Thymus (tissue), 11 donors: ENCODE data around the gene WNK2. TPM values are rescaled to one million over a fixed set of nuclear protein-coding genes. Genes with fewer than 3 reads are reported as not detected.

Source experiments
- DNase-seq, 9 donors: peaks; one replicate each; pipeline ENCODE4 v3.0.0-alpha.2; 2013; ENCODE audit warnings: low spot score in 9 of 9, low read depth in 6 of 9, missing footprints in 1 of 9
- H3K27ac ChIP-seq, 2 donors: one replicate each; pipeline ENCODE4 v1.5.1; 2013; ENCODE audit warnings: control low read depth in 1 of 2, low read depth in 1 of 2, low read length in 1 of 2, mild to moderate bottlenecking in 1 of 2, moderate library complexity in 1 of 2
- H3K27me3 ChIP-seq, 2 donors: one replicate each; pipeline ENCODE4 v1.5.1; 2013; ENCODE audit warnings: low read length in 1 of 2; ENCODE audit not compliant: control insufficient read depth in 2 of 2, insufficient read depth in 1 of 2
- H3K36me3 ChIP-seq, 2 donors: one replicate each; pipeline ENCODE4 v1.5.1; 2013; ENCODE audit warnings: low read length in 1 of 2, mild to moderate bottlenecking in 1 of 2, moderate library complexity in 1 of 2; ENCODE audit not compliant: control insufficient read depth in 2 of 2, insufficient read depth in 2 of 2
- H3K4me1 ChIP-seq, 2 donors: one replicate each; pipeline ENCODE4 v1.5.1; 2013; ENCODE audit warnings: low read length in 2 of 2; ENCODE audit not compliant: control insufficient read depth in 2 of 2, insufficient read depth in 2 of 2
- H3K4me3 ChIP-seq, 2 donors: one replicate each; pipeline ENCODE4 v1.5.1; 2013; ENCODE audit warnings: low read length in 2 of 2, control low read depth in 1 of 2, mild to moderate bottlenecking in 1 of 2
- H3K9me3 ChIP-seq, 2 donors: one replicate each; pipeline ENCODE4 v1.5.1; 2013; ENCODE audit warnings: low read length in 1 of 2, mild to moderate bottlenecking in 1 of 2; ENCODE audit not compliant: control insufficient read depth in 2 of 2, insufficient read depth in 1 of 2
- WGBS: extraction: QIAGEN DNeasy Blood & Tissue Kit; methylation state at CpG from one replicate; pipeline ENCODE4 v1.1.7; 2013; 5-methylcytosine and 5-hydroxymethylcytosine counted together
- polyA plus RNA-seq: library from polyadenylated mRNA; stranded (reverse); fragments of 200-250 nt; gene quantifications from one replicate; pipeline ENCODE4 v1.2.3, GENCODE V29; 2013
- total RNA-seq: library from RNA; stranded (reverse); fragments of 120-200 nt; gene quantifications from one replicate; pipeline ENCODE4 v1.2.4, GENCODE V29; 2013
- donor health status: healthy.

WNK2 gene
- total and polyA plus RNA-seq, 2 donors, result 9.1 to 12.5 TPM

DNA sequence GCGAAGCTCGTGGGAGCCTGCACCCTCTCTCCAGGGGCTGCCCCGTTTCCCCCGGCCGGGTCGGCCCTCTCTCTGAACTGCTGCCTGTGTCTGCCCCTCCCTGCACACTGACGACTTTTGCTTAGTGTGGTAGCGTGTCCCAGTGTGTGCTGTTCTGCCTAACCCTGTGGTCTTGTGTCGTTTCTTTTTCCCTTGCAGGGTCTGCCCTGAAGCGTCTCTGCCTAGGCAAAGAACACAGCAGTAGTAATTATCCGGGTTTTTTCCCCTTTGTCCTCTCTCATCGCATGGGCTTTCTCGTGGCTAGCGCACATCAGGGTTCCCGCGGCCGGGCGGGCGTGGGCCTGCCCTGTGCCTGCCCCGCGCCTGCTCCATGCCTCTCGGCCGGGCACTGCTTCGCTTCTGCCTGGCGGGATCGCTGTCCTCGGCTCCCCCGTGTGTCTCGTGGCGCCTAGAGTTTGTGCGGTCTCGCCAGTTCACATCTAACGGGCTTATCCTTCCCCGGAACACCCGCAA, 122.7 kb downstream of the WNK2 start:
- 97% methylated on average over 35 of the region's 35 CpGs for WGBS
- no peak for DNase-seq
- H3K4me3 ChIP-seq, result no peak overlapping the region
- no peak overlapping the region for H3K27ac ChIP-seq
- peaks cover 0 to 13% of the 10 kb centered on the region in 2 donors for H3K4me1 ChIP-seq
- no peaks in the 10 kb centered on the region for H3K36me3 ChIP-seq
- H3K9me3 ChIP-seq, result peaks cover 0 to 5% of the 10 kb centered on the region in 2 donors
- no peaks in the 10 kb centered on the region for H3K27me3 ChIP-seq

DNA sequence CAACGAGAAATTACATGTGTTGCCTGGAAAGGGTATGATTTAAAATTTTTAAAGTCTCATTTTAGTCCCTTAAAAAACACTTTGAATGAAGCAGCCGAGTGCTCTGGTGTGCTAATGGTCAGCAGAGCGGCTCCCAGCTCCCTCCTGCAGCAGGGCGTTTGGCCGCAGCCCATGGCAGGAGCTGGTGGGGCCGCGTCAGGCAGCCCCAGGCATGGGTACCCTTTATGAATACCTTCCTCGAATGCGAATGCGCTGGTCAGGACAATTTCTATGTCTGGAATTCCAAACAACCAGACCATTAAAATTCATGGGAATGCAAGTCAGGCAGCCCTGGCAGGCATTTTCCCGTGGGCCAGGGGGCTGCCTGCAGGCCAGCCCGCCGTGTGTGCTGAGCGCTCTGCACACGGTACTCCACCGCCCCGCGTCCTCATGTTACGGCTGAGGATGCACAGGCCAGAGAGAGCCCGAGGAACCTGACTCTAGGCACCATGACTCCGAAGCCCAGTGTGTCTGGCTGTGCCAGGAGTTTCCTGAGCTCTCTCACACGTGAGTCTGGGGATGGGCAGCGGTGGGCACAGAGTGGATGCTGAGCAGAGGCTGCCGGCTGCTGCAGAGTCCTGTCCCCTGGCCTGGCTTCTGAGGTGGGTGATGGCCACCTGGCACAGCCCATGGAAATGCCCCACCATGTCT, 123.7 kb downstream of the WNK2 start:
- H3K36me3 ChIP-seq, result no peaks in the 10 kb centered on the region
- no peaks in the 10 kb centered on the region for H3K27me3 ChIP-seq
- DNase-seq, result no peak
- no peak overlapping the region for H3K4me3 ChIP-seq
- peaks cover 0 to under 1% of the 10 kb centered on the region in 2 donors for H3K9me3 ChIP-seq
- H3K27ac ChIP-seq, result no peak overlapping the region
- H3K4me1 ChIP-seq, result peaks cover 0 to 4% of the 10 kb centered on the region in 2 donors
- WGBS, result 96% methylated on average over 24 of the region's 24 CpGs

- no peaks in the 10 kb centered on the region for H3K27me3 ChIP-seq
- H3K27ac ChIP-seq, result no peak overlapping the region
- no peaks in the 10 kb centered on the region for H3K36me3 ChIP-seq
- no peak for DNase-seq
- WGBS, result 97% methylated on average over 22 of the region's 22 CpGs
- no peak overlapping the region for H3K4me3 ChIP-seq
- H3K4me1 ChIP-seq, result no peaks in the 10 kb centered on the region
- no peaks in the 10 kb centered on the region for H3K9me3 ChIP-seq
Observed at GRCh38 chr9:93308158-93308602, 124.2 kb downstream of the WNK2 start.

DNA sequence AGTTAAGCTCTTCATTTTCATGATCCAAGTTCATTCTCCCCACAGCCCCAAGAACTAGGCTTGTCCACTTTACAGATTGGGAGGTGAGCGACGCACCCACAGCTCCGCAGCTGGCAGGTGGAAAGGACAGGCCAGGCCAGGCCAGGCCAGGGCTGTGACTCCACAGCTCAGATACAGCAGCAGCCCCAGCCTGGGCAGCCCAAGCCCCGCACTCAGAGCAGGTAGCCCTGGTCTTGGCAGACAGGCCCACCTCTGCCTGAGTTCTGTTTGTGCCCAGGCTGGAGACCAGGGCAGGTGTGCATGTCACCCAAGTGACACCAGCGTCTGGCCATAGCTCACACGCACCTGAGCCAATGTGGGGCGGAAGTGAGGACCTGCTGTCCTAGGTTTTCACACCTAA, 124.7 kb downstream of the WNK2 start:
- DNase-seq, result no peak
- Histone ChIP-seq H3K4me3 (no peak overlapping the region), H3K27ac (no peak overlapping the region), H3K9me3 (no peaks in the 10 kb centered on the region), H3K36me3 (no peaks in the 10 kb centered on the region), H3K4me1 (no peaks in the 10 kb centered on the region), H3K27me3 (no peaks in the 10 kb centered on the region)
- 98% methylated on average over 7 of the region's 7 CpGs for WGBS

GRCh38 chr9:93309889-93310425, 126.0 kb downstream of the WNK2 start:
- H3K27ac ChIP-seq, result no peak overlapping the region
- H3K27me3 ChIP-seq, result peaks cover 0 to 2% of the 10 kb centered on the region in 2 donors
- H3K4me1 ChIP-seq, result no peaks in the 10 kb centered on the region
- H3K4me3 ChIP-seq, result no peak overlapping the region
- no peaks in the 10 kb centered on the region for H3K9me3 ChIP-seq
- no peaks in the 10 kb centered on the region for H3K36me3 ChIP-seq
- no peak for DNase-seq
- 96% methylated on average over 7 of the region's 7 CpGs for WGBS

- Histone ChIP-seq H3K4me3 (no peak overlapping the region), H3K36me3 (no peaks in the 10 kb centered on the region), H3K9me3 (no peaks in the 10 kb centered on the region), H3K4me1 (no peaks in the 10 kb centered on the region), H3K27ac (no peak overlapping the region), H3K27me3 (peaks cover 8 to 20% of the 10 kb centered on the region in 2 donors)
- WGBS, result 95% methylated on average over 9 of the region's 9 CpGs
- no peak for DNase-seq
Observed at GRCh38 chr9:93315118-93315517, 131.2 kb downstream of the WNK2 start.

DNA sequence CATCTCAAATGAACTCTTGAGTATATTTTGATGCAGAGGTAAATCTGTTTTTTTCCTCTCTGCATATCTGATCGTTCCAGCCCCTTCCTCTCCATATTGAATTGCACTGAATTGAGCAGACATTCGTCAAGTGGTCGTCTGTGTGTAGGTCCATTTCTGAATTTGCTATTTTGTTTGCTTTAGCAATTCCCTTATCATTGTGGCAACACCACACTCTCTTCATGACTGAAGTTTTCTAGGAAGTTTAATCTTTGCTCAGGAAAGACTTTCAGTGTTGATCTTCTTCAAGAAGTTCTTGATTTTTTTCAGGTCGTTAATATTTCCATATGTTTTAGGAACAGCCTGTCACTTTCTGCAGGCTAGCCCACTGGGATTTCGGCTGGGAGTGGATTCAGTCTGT, 132.0 kb downstream of the WNK2 start:
- H3K9me3 ChIP-seq, result no peaks in the 10 kb centered on the region
- H3K36me3 ChIP-seq, result no peaks in the 10 kb centered on the region
- no peak overlapping the region for H3K27ac ChIP-seq
- no peak overlapping the region for H3K4me3 ChIP-seq
- WGBS, result 27% methylated on average over 5 of the region's 5 CpGs
- peaks cover 8 to 20% of the 10 kb centered on the region in 2 donors for H3K27me3 ChIP-seq
- H3K4me1 ChIP-seq, result peaks cover 0 to 3% of the 10 kb centered on the region in 2 donors
- DNase-seq, result no peak

- Histone ChIP-seq H3K4me3 (no peak overlapping the region), H3K27ac (no peak overlapping the region), H3K36me3 (no peaks in the 10 kb centered on the region), H3K9me3 (no peaks in the 10 kb centered on the region), H3K4me1 (peaks cover 0 to 3% of the 10 kb centered on the region in 2 donors), H3K27me3 (peaks cover 8 to 20% of the 10 kb centered on the region in 2 donors)
- no peak for DNase-seq
- 88% methylated on average over 12 of the region's 12 CpGs for WGBS
Observed at GRCh38 chr9:93316726-93317494, 133.0 kb downstream of the WNK2 start.
